Stimulated activated CD4-positive, alpha-beta T cell treated with anti-CD3 and anti-CD28 coated beads, Interleukin-12 subunit alpha, Interleukin-12 subunit beta, amount 100 ng/mL, for 24 hours (primary cell): ENCODE results near the gene KANK2.
"Not testable (repeated sequence)": the region's sequence is repeated elsewhere in the genome, so short reads cannot be mapped to it uniquely, and the experiment has no call there.

Experiments
- DNase-seq, 2 experiments: peaks; one replicate each; pipeline ENCODE4 v3.0.0-alpha.2; 2020; ENCODE audit warnings: low read depth in 2 of 2

KANK2 gene

DNA sequence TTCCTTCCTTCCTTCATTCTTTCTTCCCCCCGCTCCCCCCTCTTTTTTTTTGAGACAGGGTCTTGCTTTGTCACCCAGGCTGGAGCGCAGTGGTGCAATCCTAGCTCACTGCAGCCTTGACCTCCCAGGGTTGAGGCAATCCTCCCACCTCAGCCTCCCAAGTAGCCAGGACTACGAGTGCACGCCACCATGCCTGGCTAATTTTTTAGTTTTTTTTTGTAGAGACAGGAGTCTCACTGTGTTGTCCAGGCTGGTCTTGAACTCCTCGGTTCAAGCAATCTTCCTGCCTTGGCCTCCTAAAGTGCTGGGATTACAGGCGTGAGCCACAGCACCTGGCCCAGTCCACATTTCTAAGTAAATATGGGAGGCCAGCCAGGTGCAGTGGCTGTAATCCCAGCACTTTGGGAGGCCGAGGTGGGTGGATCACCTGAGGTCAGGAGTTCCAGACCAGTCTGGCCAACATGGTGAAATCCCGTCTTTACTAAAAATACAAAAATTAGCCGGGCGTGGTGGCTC is 57.3 kb downstream of the KANK2 start:
- DNase-seq, result not testable (repeated sequence)

DNA sequence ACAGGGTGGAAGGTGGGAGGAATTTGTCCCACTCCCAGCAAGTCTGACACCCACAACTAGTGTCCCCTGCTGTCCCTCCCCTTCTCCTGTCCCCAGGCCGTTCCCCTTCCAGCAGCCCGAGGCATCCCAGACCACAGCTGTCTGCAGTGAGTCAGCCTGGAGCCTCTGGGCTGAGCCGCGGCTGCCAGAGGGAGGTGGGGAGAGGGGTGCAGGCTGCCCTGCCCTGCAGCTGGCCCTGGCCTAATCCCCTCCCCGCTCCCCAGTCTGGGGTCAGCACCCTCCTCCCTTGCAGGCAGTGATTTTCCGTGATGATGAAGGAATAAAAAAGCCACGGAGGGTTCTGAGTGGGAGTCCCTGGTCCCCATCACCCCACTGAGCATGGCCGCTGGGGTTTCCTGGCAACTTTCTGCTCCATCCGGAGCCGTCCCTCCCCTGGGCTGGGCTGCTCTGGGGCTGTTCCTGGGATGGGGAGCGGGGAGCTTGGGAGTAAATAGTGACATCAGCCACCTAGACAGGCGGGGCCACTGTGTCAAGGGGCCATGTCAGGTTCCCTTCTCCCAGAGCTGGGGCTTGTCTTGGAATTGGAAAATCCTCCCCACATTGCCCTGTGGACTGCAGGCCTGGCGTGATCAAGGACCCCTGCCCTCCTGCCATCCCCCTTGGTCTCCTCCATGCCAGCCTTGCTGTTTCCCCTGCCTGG is 58.6 kb downstream of the KANK2 start:
- DNase-seq, result no peak

DNA sequence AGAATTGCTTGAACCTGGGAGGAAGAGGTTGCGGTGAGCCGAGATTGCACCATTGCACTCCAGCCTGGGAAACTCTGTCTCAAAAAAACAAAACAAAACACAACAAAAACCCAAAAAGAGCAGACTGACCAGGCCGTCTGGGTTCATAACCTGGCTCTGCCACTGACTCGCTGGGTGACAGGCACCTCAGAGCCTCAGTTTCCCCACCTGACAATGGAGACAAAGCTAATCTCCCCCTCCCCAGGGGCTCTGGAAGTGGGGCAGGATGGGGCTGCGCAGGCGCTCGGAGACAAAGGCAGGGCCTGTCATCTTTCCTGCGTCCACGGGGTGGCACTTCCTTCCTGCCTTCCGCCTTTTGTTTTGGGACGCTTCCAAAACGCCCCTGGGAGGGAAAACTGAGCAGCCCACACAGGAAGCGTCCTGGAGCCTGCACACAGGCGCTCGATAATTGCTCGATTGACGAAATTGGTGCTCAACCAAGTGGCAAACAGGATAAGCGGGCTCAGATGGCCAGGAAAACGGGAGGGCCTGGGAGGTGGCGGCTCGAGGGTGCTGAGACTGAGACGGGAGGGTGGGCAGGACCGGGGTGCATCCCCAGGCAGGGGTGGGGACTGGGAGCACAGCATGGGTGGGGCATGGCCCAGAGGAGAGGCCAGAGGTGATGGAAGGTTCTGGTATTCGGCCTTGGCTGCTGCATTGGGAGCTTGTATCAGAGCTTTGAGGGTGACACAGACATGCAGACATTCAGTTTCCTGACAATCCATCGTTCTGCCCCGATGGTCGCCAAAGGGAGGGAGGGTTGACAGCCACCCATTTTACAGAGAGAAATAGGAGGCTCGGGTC is 59.6 kb downstream of the KANK2 start:
- peak; percentile 28 to 46 for DNase-seq

DNA sequence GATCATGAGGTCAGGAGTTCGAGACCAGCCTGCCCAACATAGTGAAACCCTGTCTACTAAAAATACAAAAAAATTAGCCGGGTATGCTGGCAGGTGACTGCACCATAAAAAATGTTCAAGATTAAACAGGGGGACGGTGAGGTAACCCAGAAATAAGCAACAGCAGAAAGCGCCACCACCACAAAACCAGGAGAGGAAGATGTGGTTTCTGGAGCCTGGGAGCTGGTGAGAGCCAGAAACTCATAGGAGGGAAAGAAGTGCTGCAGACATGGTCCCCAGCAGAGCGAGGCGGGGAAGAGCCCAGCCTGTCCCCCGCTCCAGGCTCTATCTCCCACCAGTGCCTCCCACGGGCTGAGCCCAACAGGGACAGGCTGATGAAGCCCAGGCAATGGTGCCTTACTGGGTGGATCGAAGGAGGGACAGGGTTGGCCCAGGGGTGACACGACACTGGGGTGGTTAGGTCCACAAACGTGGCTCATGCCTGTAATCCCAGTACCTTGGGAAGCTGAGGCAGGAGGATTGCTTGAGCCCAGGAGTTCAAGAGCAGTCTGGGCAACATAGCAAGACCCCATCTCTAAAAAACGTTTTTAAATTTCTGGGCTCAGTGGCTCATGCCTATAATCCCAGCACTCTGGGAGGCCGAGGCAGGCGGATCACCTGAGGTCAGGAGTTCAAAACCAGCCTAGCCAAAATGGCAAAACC is 60.8 kb downstream of the KANK2 start:
- DNase-seq, result no peak

DNA sequence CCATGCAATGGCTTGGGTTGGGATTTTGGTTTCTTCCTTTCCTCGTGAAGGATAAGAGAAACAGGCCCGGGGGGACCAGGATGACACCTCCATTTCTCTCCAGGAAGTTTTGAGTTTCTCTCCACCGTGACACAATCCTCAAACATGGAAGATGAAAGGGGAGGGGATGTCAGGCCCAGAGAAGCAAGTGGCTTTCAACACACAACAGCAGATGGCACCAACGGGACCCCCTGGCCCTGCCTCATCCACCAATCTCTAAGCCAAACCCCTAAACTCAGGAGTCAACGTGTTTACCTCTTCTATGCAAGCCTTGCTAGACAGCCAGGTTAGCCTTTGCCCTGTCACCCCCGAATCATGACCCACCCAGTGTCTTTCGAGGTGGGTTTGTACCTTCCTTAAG is 65.9 kb downstream of the KANK2 start:
- no peak for DNase-seq

DNA sequence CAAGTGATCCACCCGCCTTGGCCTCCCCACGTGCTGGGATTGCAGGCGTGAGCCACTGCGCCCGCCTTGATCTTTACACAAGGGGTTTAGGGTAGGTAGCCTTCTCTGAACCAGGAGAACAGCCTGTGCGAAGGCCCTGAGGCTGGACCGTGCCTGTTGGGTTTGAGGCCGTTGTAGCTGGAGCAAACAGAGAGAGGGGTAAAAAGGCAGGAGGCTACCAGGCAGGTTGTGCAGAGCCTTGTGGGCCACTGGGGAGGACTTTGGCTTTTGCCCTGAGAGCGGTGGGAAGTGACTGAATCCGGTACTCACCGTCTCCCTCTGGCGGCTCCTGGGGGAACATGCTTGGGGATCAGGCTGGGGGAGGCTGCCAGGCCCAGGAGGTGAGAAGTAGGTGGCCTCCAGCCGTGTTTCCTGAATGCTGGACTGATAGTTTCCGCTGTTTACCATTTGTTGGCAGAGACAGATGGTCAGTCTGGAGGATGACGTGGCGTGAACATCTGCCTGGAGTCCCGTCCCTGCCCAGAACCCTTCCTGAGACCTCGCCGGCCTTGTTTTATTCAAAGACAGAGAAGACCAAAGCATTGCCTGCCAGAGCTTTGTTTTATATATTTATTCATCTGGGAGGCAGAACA is 66.4 kb downstream of the KANK2 start:
- peak; percentile 30 to 69 for DNase-seq

DNA sequence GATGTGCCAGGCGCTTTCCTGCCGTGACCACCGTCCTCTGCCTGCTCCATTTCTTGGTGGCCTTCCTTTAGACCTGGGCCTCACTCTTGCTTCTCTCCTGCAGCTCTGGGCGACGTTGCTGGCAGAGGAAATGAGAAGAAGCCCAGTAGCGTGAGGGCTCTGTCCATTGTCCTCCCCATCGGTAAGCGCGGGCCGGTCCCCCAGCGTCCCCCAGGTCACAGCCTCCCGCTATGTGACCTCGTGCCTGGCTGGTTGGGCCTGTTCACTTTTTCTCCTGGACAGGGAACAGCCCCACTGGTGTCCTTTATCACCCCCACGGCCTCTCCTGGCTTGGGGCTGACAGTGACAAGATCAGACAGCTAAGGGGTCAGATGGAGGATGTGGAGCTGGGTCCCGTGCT is 69.4 kb downstream of the KANK2 start:
- DNase-seq, result no peak

DNA sequence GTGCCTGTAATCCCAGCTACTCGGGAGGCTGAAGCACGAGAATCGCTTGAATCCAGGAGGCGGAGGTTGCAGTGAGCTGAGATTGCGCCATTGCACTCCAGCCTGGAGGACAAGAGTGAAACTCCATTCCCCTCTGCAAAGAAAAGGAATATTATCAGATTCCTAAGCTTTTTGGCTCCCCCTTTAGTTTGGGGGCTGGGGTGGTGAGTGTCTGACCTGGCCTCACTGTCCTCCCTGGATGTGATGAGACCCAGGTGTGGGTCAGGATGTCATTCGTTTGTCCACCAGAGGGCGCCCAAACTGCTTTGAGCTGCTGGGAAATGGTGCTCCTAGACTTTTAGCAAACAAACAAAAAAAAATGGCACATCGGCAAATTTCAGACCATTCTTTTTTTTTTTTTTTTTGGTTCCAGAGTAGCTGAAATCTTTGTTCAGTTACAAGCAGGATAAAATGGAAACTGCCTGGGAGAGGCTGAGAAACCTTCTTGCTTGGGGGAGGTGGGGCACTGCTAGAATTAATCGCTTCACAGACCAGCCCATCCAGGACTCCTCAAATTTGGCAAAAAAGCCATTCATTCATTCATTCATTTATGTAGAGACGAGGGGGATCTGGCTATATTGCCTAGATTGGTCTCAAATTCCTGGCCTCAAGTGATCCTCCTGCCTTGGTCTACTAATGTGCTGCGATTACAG is 71.2 kb downstream of the KANK2 start:
- peak; percentile 52 to 77 for DNase-seq

DNA sequence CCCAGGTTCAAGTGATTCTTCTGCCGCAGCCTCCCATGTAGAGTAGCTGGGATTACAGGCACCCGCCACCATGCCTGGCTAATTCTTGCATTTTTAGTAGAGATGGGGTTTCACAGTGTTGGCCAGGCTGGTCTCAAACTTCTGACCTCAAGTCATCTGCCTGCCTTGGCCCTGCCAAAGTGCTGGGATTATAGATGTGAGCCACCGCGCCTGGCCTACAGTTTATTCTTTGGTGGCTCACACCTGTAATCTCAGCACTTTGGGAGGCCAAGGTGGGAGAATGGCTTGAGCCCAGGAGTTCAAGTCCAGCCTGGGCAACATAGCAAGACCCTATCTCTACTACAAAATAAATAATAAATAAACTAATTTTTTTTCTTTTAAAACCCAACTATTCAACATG is 73.2 kb downstream of the KANK2 start:
- DNase-seq, result not testable (repeated sequence)

DNA sequence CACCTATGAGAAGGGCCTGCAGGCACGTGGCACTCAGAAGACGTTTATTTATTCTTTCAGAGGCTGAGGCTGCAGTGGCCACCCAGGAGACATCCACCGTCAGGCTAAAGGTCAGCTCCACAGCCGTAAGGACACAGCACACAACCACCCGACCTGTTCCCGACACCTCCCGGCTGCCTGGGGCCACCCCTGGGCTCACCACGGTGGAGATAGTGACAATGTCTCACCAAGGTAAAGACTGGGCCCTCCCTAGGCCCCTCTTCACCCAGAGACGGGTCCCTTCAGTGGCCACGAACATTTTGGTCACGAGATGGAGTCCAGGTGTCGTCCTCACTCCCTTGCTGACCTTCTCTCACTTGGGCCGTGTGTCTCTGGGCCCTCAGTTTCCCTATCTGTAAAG is 74.2 kb downstream of the KANK2 start:
- DNase-seq, result no peak

DNA sequence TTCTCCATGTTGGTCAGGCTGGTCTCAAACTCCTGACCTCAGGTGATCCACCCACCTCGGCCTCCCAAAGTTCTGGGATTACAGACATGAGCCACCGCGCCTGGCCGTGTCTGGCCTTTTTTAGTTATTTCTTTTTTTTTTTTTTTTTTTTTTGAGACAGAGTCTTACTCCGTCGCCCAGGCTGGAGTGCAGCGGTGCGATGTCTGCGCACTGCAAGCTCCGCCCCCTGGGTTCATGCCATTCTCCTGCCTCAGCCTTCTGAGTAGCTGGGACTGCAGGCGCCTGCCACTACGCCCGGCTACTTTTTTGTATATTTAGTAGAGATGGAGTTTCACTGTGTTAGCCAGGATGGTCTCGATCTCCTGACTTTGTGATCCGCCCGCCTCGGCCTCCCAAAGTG is 75.4 kb downstream of the KANK2 start:
- not testable (repeated sequence) for DNase-seq

DNA sequence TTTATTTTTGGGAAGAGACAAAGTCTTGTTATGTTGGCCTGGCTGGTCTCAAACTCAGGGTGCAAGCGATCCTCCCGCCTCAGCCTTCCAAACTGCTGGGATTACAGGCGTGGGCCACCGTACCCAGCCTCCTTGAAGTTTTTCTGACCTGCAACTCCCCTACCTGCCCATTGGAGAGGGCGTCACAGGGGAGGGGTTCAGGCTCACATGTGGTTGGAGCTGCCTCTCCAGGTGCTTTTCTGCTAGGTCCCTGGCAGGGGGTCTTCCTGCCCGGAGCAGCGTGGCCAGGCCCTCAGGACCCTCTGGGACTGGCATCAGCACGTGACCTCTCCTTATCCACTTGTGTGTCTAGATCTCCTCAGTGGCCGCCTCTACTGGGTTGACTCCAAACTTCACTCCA is 80.8 kb downstream of the KANK2 start:
- no peak for DNase-seq

DNA sequence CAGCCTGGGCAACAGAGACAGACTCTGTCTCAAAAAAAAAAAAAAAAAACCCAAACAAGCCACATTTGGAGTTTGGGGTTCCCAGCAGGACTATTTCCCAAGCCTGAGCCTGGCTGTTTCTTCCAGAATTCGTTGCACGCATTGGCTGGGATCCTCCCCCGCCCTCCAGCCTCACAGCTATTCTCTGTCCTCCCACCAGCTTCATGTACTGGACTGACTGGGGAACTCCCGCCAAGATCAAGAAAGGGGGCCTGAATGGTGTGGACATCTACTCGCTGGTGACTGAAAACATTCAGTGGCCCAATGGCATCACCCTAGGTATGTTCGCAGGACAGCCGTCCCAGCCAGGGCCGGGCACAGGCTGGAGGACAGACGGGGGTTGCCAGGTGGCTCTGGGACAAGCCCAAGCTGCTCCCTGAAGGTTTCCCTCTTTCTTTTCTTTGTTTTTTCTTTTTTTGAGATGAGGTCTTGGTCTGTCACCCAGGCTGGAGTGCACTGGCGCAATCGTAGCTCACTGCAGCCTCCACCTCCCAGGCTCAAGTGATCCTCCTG is 81.4 kb downstream of the KANK2 start:
- no peak for DNase-seq

DNA sequence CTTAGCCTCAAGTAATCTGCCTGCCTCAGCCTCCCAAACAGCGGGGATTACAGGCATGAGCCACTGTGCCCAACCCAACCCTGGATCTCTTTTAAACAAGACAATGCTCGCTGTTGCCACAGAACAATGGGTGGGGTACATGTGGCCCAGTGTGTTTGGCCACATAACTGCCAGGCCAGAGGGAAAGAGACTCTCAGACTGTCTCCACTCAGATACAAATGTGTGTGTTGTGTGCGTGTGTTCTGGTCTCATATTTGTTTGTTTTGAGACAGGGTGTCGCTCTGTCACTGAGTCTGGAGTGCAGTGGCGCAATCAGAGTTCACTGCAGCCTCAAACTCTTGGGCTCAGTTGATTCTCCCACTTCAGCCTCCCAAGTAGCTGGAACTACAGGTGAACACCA is 82.3 kb downstream of the KANK2 start:
- no peak for DNase-seq
